GM21619 (cell line): ENCODE data around the gene DEPDC7.

ENCODE experiments used
- ATAC-seq: cut with Tn5 transposase; IDR thresholded peaks from one replicate; pipeline ENCODE4 v1.9.1; 2021; ENCODE audit not compliant: unreplicated experiment

The DEPDC7 gene

GRCh38 chr11:33059331-33060007, 43.8 kb downstream of the DEPDC7 start:
- no peak for ATAC-seq

GRCh38 chr11:33060271-33060670, 44.6 kb downstream of the DEPDC7 start:
- no peak for ATAC-seq

GRCh38 chr11:33062137-33062536, 46.5 kb downstream of the DEPDC7 start:
- ATAC-seq: no peak

- peak; percentile 49 for ATAC-seq
Measured at GRCh38 chr11:33063326-33063881, 47.7 kb downstream of the DEPDC7 start.

- no peak for ATAC-seq
Measured at GRCh38 chr11:33064033-33064825, 48.6 kb downstream of the DEPDC7 start.

GRCh38 chr11:33064866-33065265, 49.2 kb downstream of the DEPDC7 start:
- no peak for ATAC-seq

- ATAC-seq: peak; percentile 38
Measured at GRCh38 chr11:33065445-33066178, 49.9 kb downstream of the DEPDC7 start.

GRCh38 chr11:33067294-33067693, 51.6 kb downstream of the DEPDC7 start:
- no peak for ATAC-seq

GRCh38 chr11:33068611-33069340, 53.1 kb downstream of the DEPDC7 start:
- no peak for ATAC-seq

- no peak for ATAC-seq
Measured at GRCh38 chr11:33072465-33072864, 56.8 kb downstream of the DEPDC7 start.
